ENCODE measurements around the gene TAB2.

The TAB2 gene

DNA sequence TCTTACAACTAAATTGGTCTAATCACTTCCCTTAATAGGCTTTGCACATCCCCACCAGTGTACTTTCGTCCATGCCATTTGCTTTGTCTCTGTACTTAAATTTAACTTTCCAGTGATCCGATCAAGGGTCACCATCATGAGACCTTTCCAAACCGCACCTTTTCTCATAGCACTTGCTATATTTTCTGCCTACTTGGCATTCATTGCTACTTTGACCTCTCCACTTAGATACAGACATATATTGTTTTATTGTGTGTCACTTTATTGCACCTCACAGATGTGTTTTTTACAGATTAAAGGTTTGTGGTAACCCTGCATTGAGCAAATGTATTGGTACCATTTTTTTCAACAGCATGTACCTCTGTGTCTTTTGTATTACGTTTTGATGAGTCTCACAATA, 97.3 kb downstream of the TAB2 start:
- H3K4me2 ChIP-seq (ENCODE audit: low read length) = no peak overlapping the region
- no peaks in the 10 kb centered on the region for H3K4me1 ChIP-seq (ENCODE audit: control insufficient read depth, low read length)
- no peak for TF ChIP-seq EZH2phosphoT487 (IDR thresholded peaks at IDR 0.05; ENCODE audit: borderline replicate concordance, low read length)
- TF ChIP-seq, protein P1, sequence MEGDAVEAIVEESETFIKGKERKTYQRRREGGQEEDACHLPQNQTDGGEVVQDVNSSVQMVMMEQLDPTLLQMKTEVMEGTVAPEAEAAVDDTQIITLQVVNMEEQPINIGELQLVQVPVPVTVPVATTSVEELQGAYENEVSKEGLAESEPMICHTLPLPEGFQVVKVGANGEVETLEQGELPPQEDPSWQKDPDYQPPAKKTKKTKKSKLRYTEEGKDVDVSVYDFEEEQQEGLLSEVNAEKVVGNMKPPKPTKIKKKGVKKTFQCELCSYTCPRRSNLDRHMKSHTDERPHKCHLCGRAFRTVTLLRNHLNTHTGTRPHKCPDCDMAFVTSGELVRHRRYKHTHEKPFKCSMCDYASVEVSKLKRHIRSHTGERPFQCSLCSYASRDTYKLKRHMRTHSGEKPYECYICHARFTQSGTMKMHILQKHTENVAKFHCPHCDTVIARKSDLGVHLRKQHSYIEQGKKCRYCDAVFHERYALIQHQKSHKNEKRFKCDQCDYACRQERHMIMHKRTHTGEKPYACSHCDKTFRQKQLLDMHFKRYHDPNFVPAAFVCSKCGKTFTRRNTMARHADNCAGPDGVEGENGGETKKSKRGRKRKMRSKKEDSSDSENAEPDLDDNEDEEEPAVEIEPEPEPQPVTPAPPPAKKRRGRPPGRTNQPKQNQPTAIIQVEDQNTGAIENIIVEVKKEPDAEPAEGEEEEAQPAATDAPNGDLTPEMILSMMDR (IDR thresholded peaks at IDR 0.05; ENCODE audit: low read depth, low read length, poor library complexity, severe bottlenecking) = no peak
- no peaks in the 10 kb centered on the region for H3K27me3 ChIP-seq (ENCODE audit: control insufficient read depth, low read length)
- no peaks in the 10 kb centered on the region for H3K9me3 ChIP-seq (ENCODE audit: control insufficient read depth, insufficient read depth, low read length)
- no peaks in the 10 kb centered on the region for H3K79me2 ChIP-seq (ENCODE audit: control insufficient read depth, low read length)
- H3K9me2 ChIP-seq (replicated peaks; ENCODE audit: control insufficient read depth, low read length) = no peaks in the 10 kb centered on the region
- H3K4me3 ChIP-seq (ENCODE audit: low read length) = no peak overlapping the region
- no peak overlapping the region for H3K27ac ChIP-seq (ENCODE audit: low read depth, low read length)
- peaks cover 12% of the 10 kb centered on the region for H3K36me3 ChIP-seq (ENCODE audit: control insufficient read depth, low read length)
- H3F3A ChIP-seq (ENCODE audit: control insufficient read depth, insufficient read depth) = peaks cover 4% of the 10 kb centered on the region; the same call in 1 of the 2 replicates
- H4K20me1 ChIP-seq (ENCODE audit: control insufficient read depth, insufficient read depth, low read depth, low read length) = no peaks in the 10 kb centered on the region

DNA sequence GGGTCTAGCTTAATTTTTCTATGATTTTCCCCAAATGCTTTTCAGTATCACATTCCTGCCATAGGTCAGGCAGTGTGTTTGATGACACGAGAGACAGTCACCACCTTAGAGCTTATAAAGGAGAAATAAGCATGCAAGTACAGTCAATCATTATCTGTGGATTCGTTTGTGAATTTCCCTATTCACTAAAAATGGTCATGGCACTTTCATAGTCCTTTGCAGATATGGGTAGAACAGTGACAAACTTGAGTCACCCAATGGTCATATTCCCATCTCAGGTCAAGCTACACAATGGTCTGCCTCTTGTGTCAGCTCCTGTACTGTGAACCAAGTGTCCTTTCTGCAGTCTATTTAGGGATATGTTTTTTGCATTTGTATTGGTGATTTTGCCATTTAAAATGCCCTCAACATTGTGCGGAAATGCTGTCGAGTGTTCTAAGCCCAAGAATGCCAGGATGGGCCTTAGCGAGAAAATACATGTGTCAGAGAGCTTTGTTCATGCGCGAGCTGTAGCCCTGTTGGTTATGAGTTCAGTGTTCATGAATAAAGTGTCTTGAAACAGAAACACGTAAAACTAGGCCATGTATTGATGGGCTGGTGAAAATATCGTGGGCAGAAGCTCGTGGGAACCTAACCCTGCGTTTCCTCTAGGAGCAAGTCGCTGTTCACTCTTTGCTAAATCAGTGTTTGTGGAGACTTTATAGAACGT, 102.3 kb downstream of the TAB2 start:
- H3K36me3 ChIP-seq (ENCODE audit: control insufficient read depth, low read length) = no peaks in the 10 kb centered on the region
- no peak overlapping the region for H3K4me2 ChIP-seq (ENCODE audit: low read length)
- no peaks in the 10 kb centered on the region for H3K9me2 ChIP-seq (replicated peaks; ENCODE audit: control insufficient read depth, low read length)

GRCh38 chr6:149421132-149421531, 103.6 kb downstream of the TAB2 start:
- no peaks in the 10 kb centered on the region for H3K27me3 ChIP-seq (ENCODE audit: control insufficient read depth, low read length)
- no peaks in the 10 kb centered on the region for H3K9me2 ChIP-seq (replicated peaks; ENCODE audit: control insufficient read depth, low read length)
- H4K20me1 ChIP-seq (ENCODE audit: control insufficient read depth, insufficient read depth, low read depth, low read length) = no peaks in the 10 kb centered on the region
- H3K79me2 ChIP-seq (ENCODE audit: control insufficient read depth, low read length) = no peaks in the 10 kb centered on the region
- H3F3A ChIP-seq (ENCODE audit: control insufficient read depth, insufficient read depth) = no peaks in the 10 kb centered on the region
- H3K36me3 ChIP-seq (ENCODE audit: control insufficient read depth, low read length) = no peaks in the 10 kb centered on the region
- H3K4me1 ChIP-seq (ENCODE audit: control insufficient read depth, low read length) = no peaks in the 10 kb centered on the region
- no peak overlapping the region for H3K4me2 ChIP-seq (ENCODE audit: low read length)
- no peak overlapping the region for H3K27ac ChIP-seq (ENCODE audit: low read depth, low read length)
- H3K9me3 ChIP-seq (ENCODE audit: control insufficient read depth, insufficient read depth, low read length) = no peaks in the 10 kb centered on the region
- H3K4me3 ChIP-seq (ENCODE audit: low read length) = no peak overlapping the region
- TF ChIP-seq, protein P1 (IDR thresholded peaks at IDR 0.05; ENCODE audit: low read depth, low read length, poor library complexity, severe bottlenecking) = no peak
- no peak for TF ChIP-seq EZH2phosphoT487 (IDR thresholded peaks at IDR 0.05; ENCODE audit: borderline replicate concordance, low read length)

More for the DNA sequence above, 102.3 kb downstream of the TAB2 start:
- Histone ChIP-seq H3K9me3 (ENCODE audit: control insufficient read depth, insufficient read depth, low read length) (no peaks in the 10 kb centered on the region), H3K79me2 (ENCODE audit: control insufficient read depth, low read length) (no peaks in the 10 kb centered on the region), H3F3A (ENCODE audit: control insufficient read depth, insufficient read depth) (no peaks in the 10 kb centered on the region), H3K27me3 (ENCODE audit: control insufficient read depth, low read length) (no peaks in the 10 kb centered on the region), H3K4me3 (ENCODE audit: low read length) (no peak overlapping the region), H4K20me1 (ENCODE audit: control insufficient read depth, insufficient read depth, low read depth, low read length) (no peaks in the 10 kb centered on the region), H3K27ac (ENCODE audit: low read depth, low read length) (no peak overlapping the region), H3K4me1 (ENCODE audit: control insufficient read depth, low read length) (no peaks in the 10 kb centered on the region)
- TF ChIP-seq, protein P1 (IDR thresholded peaks at IDR 0.05; ENCODE audit: low read depth, low read length, poor library complexity, severe bottlenecking) = no peak
- no peak for TF ChIP-seq EZH2phosphoT487 (IDR thresholded peaks at IDR 0.05; ENCODE audit: borderline replicate concordance, low read length)

Measured in DOHH2 (cell line).